Measurements from ENCODE around the gene BAK1.

DNA sequence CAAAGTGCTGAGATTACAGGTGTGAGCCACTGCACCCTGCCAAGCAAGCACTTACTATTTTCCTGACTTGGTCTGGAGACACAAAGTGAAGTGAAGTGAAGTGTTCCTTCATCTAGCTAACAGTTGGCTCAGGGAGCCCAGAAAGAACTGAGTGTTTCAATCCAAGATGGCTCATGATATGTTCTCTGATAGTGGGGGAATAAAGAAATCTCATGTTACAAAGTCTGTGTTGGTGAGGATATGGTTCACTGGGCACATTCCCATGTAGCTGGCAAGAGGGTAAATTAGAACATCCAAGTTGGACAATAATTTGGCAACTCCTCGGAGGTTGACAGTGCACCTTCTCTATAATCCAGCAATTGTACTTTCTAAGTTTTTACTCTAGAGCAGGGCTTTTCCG lies 36.0 kb upstream of the BAK1 start:
- TF ChIP-seq, protein P1, sequence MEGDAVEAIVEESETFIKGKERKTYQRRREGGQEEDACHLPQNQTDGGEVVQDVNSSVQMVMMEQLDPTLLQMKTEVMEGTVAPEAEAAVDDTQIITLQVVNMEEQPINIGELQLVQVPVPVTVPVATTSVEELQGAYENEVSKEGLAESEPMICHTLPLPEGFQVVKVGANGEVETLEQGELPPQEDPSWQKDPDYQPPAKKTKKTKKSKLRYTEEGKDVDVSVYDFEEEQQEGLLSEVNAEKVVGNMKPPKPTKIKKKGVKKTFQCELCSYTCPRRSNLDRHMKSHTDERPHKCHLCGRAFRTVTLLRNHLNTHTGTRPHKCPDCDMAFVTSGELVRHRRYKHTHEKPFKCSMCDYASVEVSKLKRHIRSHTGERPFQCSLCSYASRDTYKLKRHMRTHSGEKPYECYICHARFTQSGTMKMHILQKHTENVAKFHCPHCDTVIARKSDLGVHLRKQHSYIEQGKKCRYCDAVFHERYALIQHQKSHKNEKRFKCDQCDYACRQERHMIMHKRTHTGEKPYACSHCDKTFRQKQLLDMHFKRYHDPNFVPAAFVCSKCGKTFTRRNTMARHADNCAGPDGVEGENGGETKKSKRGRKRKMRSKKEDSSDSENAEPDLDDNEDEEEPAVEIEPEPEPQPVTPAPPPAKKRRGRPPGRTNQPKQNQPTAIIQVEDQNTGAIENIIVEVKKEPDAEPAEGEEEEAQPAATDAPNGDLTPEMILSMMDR (IDR thresholded peaks at IDR 0.05; ENCODE audit: low read depth, low read length, poor library complexity, severe bottlenecking), result no peak
- no peak for TF ChIP-seq EZH2phosphoT487 (IDR thresholded peaks at IDR 0.05; ENCODE audit: borderline replicate concordance, low read length)
